Aorta (tissue), 5 donors: ENCODE data around the gene KREMEN1. TPM values are rescaled to one million over a fixed set of nuclear protein-coding genes. Genes with fewer than 3 reads are reported as not detected.

Experiments used
- ATAC-seq: fragments of 200-7000 bp; cut with Tn5 transposase; one replicate; pipeline ENCODE4 v1.9.1; 2022; ENCODE audit warnings: moderate library complexity; ENCODE audit not compliant: low FRiP score
- DNase-seq, 2 donors: peaks; one replicate each; pipeline ENCODE4 v3.0.0-alpha.2; 2020
- H3K27ac ChIP-seq, 2 donors: one replicate each; pipeline ENCODE4 v1.5.1; 2013; ENCODE audit warnings: low read length in 2 of 2, mild to moderate bottlenecking in 2 of 2, moderate library complexity in 2 of 2, control low read depth in 1 of 2, inconsistent platforms in 1 of 2, low read depth in 1 of 2
- H3K27me3 ChIP-seq, 2 donors: one replicate each; pipeline ENCODE4 v1.6.1; 2013; ENCODE audit warnings: control low read depth in 1 of 2, low read length in 1 of 2, mild to moderate bottlenecking in 1 of 2, moderate library complexity in 1 of 2; ENCODE audit not compliant: insufficient read depth in 2 of 2, control insufficient read depth in 1 of 2
- H3K36me3 ChIP-seq, 2 donors: one replicate each; pipeline ENCODE4 v1.6.1; 2013; ENCODE audit warnings: control low read depth in 1 of 2, low read length in 1 of 2, mild to moderate bottlenecking in 1 of 2; ENCODE audit not compliant: insufficient read depth in 2 of 2, control insufficient read depth in 1 of 2
- H3K4me1 ChIP-seq, 2 donors: one replicate each; pipeline ENCODE4 v1.6.1; 2013; ENCODE audit warnings: low read length in 2 of 2, control low read depth in 1 of 2, mild to moderate bottlenecking in 1 of 2, moderate library complexity in 1 of 2; ENCODE audit not compliant: insufficient read depth in 2 of 2, control insufficient read depth in 1 of 2
- H3K4me3 ChIP-seq, 2 donors: one replicate each; pipeline ENCODE4 v1.5.1; 2013; ENCODE audit warnings: low read length in 2 of 2, control low read depth in 1 of 2, mild to moderate bottlenecking in 1 of 2
- H3K9me3 ChIP-seq: one replicate; pipeline ENCODE4 v1.6.1; 2013; ENCODE audit warnings: mild to moderate bottlenecking, low read length; ENCODE audit not compliant: control insufficient read depth
- WGBS, 2 donors: extraction: QIAGEN DNeasy Blood & Tissue Kit; methylation state at CpG; one replicate each; pipeline ENCODE4 v1.1.7; 2013; 5-methylcytosine and 5-hydroxymethylcytosine counted together
- intact Hi-C, 2 donors: fragments of 100-400 bp; cut with DNase I; formaldehyde crosslinking; loops; one replicate each; pipeline versions ENCODE4 v1.14.2 to v1.15.0; 2022
- polyA plus RNA-seq, 2 donors: library from polyadenylated mRNA; stranded (reverse); fragments of 200-250 nt; gene quantifications; one replicate each; pipeline ENCODE4 v1.2.3, GENCODE V29; 2013
- total RNA-seq, 2 donors: library from RNA; stranded (reverse); fragmentation: NEBNext Ultra II Directional; extraction: Animal tissue kit (Norgen Biotek cat#: 25700); gene quantifications; one replicate each; pipeline ENCODE4 v1.2.1, GENCODE V29; 2021
- donor health status: healthy with polysubstance abuse.
- donor health status: Bipolar disorder and iron deficiency.
- donor health status: DM: no; HTN: no; CAD: no.
- donor health status: DM: no; HTN: no; CAD: no.
- donor health status: DM: yes; HTN: yes; CAD: no.

Gene KREMEN1
- total and polyA plus RNA-seq, 4 donors, result 1.9 to 19.1 (median 8.5) TPM

GRCh38 chr22:29103121-29103520 is 30.3 kb downstream of the KREMEN1 start:
- WGBS, 2 donors, result 86 to 89% methylated on average over 1 of the region's 1 CpG

GRCh38 chr22:29105468-29105867 is 32.6 kb downstream of the KREMEN1 start:
- Histone ChIP-seq H3K4me3 (no peak overlapping the region), H3K27me3 (no peaks in the 10 kb centered on the region), H3K9me3 (no peaks in the 10 kb centered on the region), H3K36me3 (no peaks in the 10 kb centered on the region), H3K4me1 (no peaks in the 10 kb centered on the region), H3K27ac (no peak overlapping the region)
- intact Hi-C loops, result no loop called here
- ATAC-seq, result no peak
- 54 to 60% methylated on average over 2 of the region's 2 CpGs for WGBS, 2 donors
- DNase-seq, result no peak

More at GRCh38 chr22:29103121-29103520, 30.3 kb downstream of the KREMEN1 start:
- Histone ChIP-seq H3K4me1 (no peaks in the 10 kb centered on the region), H3K9me3 (no peaks in the 10 kb centered on the region), H3K27ac (no peak overlapping the region), H3K27me3 (no peaks in the 10 kb centered on the region), H3K4me3 (no peak overlapping the region), H3K36me3 (peaks cover 0 to 2% of the 10 kb centered on the region in 2 donors)
- DNase-seq, result no peak
- intact Hi-C loops, result no loop called here
- ATAC-seq, result no peak

GRCh38 chr22:29106839-29107238 is 34.0 kb downstream of the KREMEN1 start:
- intact Hi-C loops, result no loop called here
- ATAC-seq, result no peak
- WGBS, 2 donors, result 57 to 63% methylated on average over 4 of the region's 4 CpGs

GRCh38 chr22:29108137-29108536 is 35.3 kb downstream of the KREMEN1 start:
- Histone ChIP-seq H3K4me1 (no peaks in the 10 kb centered on the region), H3K27ac (no peak overlapping the region), H3K9me3 (no peaks in the 10 kb centered on the region), H3K27me3 (no peaks in the 10 kb centered on the region), H3K36me3 (no peaks in the 10 kb centered on the region), H3K4me3 (no peak overlapping the region)
- intact Hi-C loops, result no loop called here
- 98 to 99% methylated on average over 5 of the region's 5 CpGs for WGBS, 2 donors
- no peak for DNase-seq
- no peak for ATAC-seq

More at GRCh38 chr22:29106839-29107238, 34.0 kb downstream of the KREMEN1 start:
- Histone ChIP-seq H3K27me3 (no peaks in the 10 kb centered on the region), H3K27ac (no peak overlapping the region), H3K9me3 (no peaks in the 10 kb centered on the region), H3K4me1 (no peaks in the 10 kb centered on the region), H3K4me3 (no peak overlapping the region), H3K36me3 (no peaks in the 10 kb centered on the region)
- no peak for DNase-seq

GRCh38 chr22:29109822-29110221 is 37.0 kb downstream of the KREMEN1 start:
- no peak overlapping the region for H3K27ac ChIP-seq
- no peaks in the 10 kb centered on the region for H3K27me3 ChIP-seq
- no peak overlapping the region for H3K4me3 ChIP-seq
- DNase-seq, result no peak
- ATAC-seq, result no peak
- intact Hi-C loops, result no loop called here
- H3K9me3 ChIP-seq, result no peaks in the 10 kb centered on the region
- 81 to 86% methylated on average over 4 of the region's 4 CpGs for WGBS, 2 donors
- no peaks in the 10 kb centered on the region for H3K4me1 ChIP-seq
- no peaks in the 10 kb centered on the region for H3K36me3 ChIP-seq

- no peak overlapping the region for H3K27ac ChIP-seq
- H3K27me3 ChIP-seq, result no peaks in the 10 kb centered on the region
- no peak for DNase-seq
- 96 to 97% methylated on average over 2 to 3 of the region's 3 CpGs for WGBS, 2 donors
- H3K36me3 ChIP-seq, result no peaks in the 10 kb centered on the region
- ATAC-seq, result no peak
- no peak overlapping the region for H3K4me3 ChIP-seq
- H3K9me3 ChIP-seq, result no peaks in the 10 kb centered on the region
- intact Hi-C loops, result no loop called here
- H3K4me1 ChIP-seq, result no peaks in the 10 kb centered on the region
Observed at GRCh38 chr22:29110946-29111345, 38.1 kb downstream of the KREMEN1 start.

GRCh38 chr22:29112121-29112520 is 39.3 kb downstream of the KREMEN1 start:
- intact Hi-C loops, result no loop called here
- no peaks in the 10 kb centered on the region for H3K9me3 ChIP-seq
- no peak for DNase-seq
- H3K4me1 ChIP-seq, result no peaks in the 10 kb centered on the region
- WGBS, 2 donors, result 94 to 95% methylated on average over 3 of the region's 3 CpGs
- no peaks in the 10 kb centered on the region for H3K27me3 ChIP-seq
- ATAC-seq, result no peak
- no peak overlapping the region for H3K4me3 ChIP-seq
- no peaks in the 10 kb centered on the region for H3K36me3 ChIP-seq
- no peak overlapping the region for H3K27ac ChIP-seq

GRCh38 chr22:29112681-29113080 is 39.8 kb downstream of the KREMEN1 start:
- 82 to 88% methylated on average over 7 of the region's 7 CpGs for WGBS, 2 donors
- no peak overlapping the region for H3K4me3 ChIP-seq
- no peaks in the 10 kb centered on the region for H3K36me3 ChIP-seq
- ATAC-seq (no peak), DNase-seq (no peak)
- intact Hi-C loops, result no loop called here
- no peaks in the 10 kb centered on the region for H3K27me3 ChIP-seq
- no peaks in the 10 kb centered on the region for H3K4me1 ChIP-seq
- no peaks in the 10 kb centered on the region for H3K9me3 ChIP-seq
- no peak overlapping the region for H3K27ac ChIP-seq

- H3K27ac ChIP-seq, result no peak overlapping the region
- H3K4me3 ChIP-seq, result no peak overlapping the region
- no peaks in the 10 kb centered on the region for H3K27me3 ChIP-seq
- WGBS, 2 donors, result 91 to 96% methylated on average over 4 of the region's 4 CpGs
- intact Hi-C loops, result no loop called here
- H3K9me3 ChIP-seq, result no peaks in the 10 kb centered on the region
- H3K4me1 ChIP-seq, result no peaks in the 10 kb centered on the region
- H3K36me3 ChIP-seq, result no peaks in the 10 kb centered on the region
- DNase-seq, result no peak
- ATAC-seq, result no peak
Observed at GRCh38 chr22:29113319-29113718, 40.5 kb downstream of the KREMEN1 start.
